Astrocyte (in vitro differentiated cells and primary cell): Measurements from ENCODE around the gene CNPY3.

Experiments
- CTCF ChIP-seq: IDR thresholded peaks from 2 replicates; pipeline ENCODE4 v1.5.1; 2011; ENCODE audit warnings: low read depth, mild to moderate bottlenecking, inconsistent platforms, low read length, moderate library complexity; ENCODE audit not compliant: insufficient read depth
- EZH2 ChIP-seq: IDR thresholded peaks from 2 replicates; pipeline ENCODE4 v1.6.1; 2012; ENCODE audit warnings: mild to moderate bottlenecking, low read length, inconsistent platforms; ENCODE audit not compliant: insufficient read depth

GRCh38 chr6:42938987-42939809 lies 9.9 kb downstream of the CNPY3 start:
- TF ChIP-seq CTCF (no peak), EZH2 (no peak)
